GM12878 (cell line): ENCODE results near the gene PHPT1. TPM values are rescaled to one million over a fixed set of nuclear protein-coding genes. Genes with fewer than 3 reads are reported as not detected.

ENCODE experiments used
- ATAC-seq: fragments of 200-7000 bp; cut with Tn5 transposase; 3 replicates; pipeline ENCODE4 v1.9.1; 2020; ENCODE audit warnings: mild to moderate bottlenecking, moderate library complexity
- BruUV-seq: library from RNA; stranded (reverse); fragments of 400-500 nt; replicated peaks from 2 replicates; lab custom pipeline; 2021; lab: Mats Ljungman, UMichigan
- CTCF ChIA-PET: fragments of 300-600 bp; sonication (Branson Sonifier 250); formaldehyde crosslinking; extraction: SDS; loops from one replicate; lab custom pipeline; 2021; ENCODE audit warnings: inconsistent platforms; lab: Yijun Ruan, JAX
- POLR2A ChIA-PET: fragments of 350-600 bp; formaldehyde crosslinking; extraction: SDS; loops from one replicate; lab custom pipeline; 2021; ENCODE audit warnings: inconsistent platforms; lab: Charles Lee
- RAD21 ChIA-PET: fragments of 300-600 bp; sonication (Branson Sonifier 250); formaldehyde crosslinking; loops from one replicate; lab custom pipeline; 2023; ENCODE audit warnings: antibody characterized with exemption; ENCODE audit not compliant: unreplicated experiment; lab: Charles Lee
- SMC1A ChIA-PET: fragments of 300-600 bp; sonication (Branson Sonifier 250); formaldehyde crosslinking; loops from one replicate; lab custom pipeline; 2023; ENCODE audit not compliant: unreplicated experiment, uncharacterized antibody; lab: Charles Lee
- DNase-seq: peaks from one replicate; pipeline ENCODE4 v3.0.0-alpha.2; 2011; ENCODE audit warnings: low read depth, low spot score
- FAIRE-seq: peaks from 3 replicates; lab custom pipeline; 2011; peaks lifted over from hg19 to GRCh38; lab: Jason Lieb, UNC
- H2AFZ ChIP-seq: 2 replicates; pipeline ENCODE4 v1.6.0; 2011; ENCODE audit warnings: low read depth, low read length, control low read depth; ENCODE audit not compliant: control insufficient read depth
- H3K27ac ChIP-seq: 2 replicates; pipeline ENCODE4 v1.5.1; 2011; ENCODE audit warnings: control low read depth; ENCODE audit not compliant: control insufficient read depth, insufficient read depth
- H3K27me3 ChIP-seq, 2 experiments: replicated peaks in 1 of 2; 2 replicates each; pipeline versions ENCODE4 v1.6.0 to v1.6.1; 2011; ENCODE audit warnings: low read length in 1 of 2; ENCODE audit not compliant: control insufficient read depth in 2 of 2, insufficient read depth in 2 of 2
- H3K36me3 ChIP-seq, 2 experiments: 2 replicates each; pipeline ENCODE4 v1.5.1; 2011; ENCODE audit warnings: low read length in 1 of 2; ENCODE audit not compliant: control insufficient read depth in 2 of 2, insufficient read depth in 2 of 2
- H3K4me1 ChIP-seq: 2 replicates; pipeline ENCODE4 v1.6.1; 2011; ENCODE audit warnings: mild to moderate bottlenecking, low read length, moderate library complexity, mixed read lengths; ENCODE audit not compliant: control insufficient read depth, insufficient read depth
- H3K4me2 ChIP-seq: 2 replicates; pipeline ENCODE4 v1.6.0; 2011; ENCODE audit warnings: control low read depth; ENCODE audit not compliant: control insufficient read depth, insufficient read depth
- H3K4me3 ChIP-seq: fragments of 200-600 bp; sonication (generic); 2 replicates; pipeline ENCODE4 v1.5.1; 2016
- H3K79me2 ChIP-seq: 2 replicates; pipeline ENCODE4 v1.6.0; 2011; ENCODE audit warnings: low read length; ENCODE audit not compliant: control insufficient read depth, insufficient read depth
- H3K9ac ChIP-seq: 2 replicates; pipeline ENCODE4 v1.8.0; 2011; ENCODE audit warnings: low read length, control low read depth, mixed read lengths; ENCODE audit not compliant: control insufficient read depth, insufficient read depth
- H3K9me3 ChIP-seq: replicated peaks from 3 replicates; pipeline ENCODE4 v1.5.1; 2011; ENCODE audit warnings: mild to moderate bottlenecking, low read length; ENCODE audit not compliant: control insufficient read depth, insufficient read depth
- H4K20me1 ChIP-seq: 2 replicates; pipeline ENCODE4 v1.6.0; 2011; ENCODE audit not compliant: control insufficient read depth, insufficient read depth
- MEF2B ChIP-seq: fragments of 450-650 bp; IDR thresholded peaks from 2 replicates; pipeline ENCODE4 v1.6.1; 2018; ENCODE audit warnings: mild to moderate bottlenecking, moderate library complexity; ENCODE audit not compliant: partially characterized antibody, poor library complexity, severe bottlenecking
- MYB ChIP-seq: fragments of 150-350 bp; IDR thresholded peaks from 2 replicates; pipeline ENCODE4 v1.6.1; 2014; ENCODE audit warnings: mild to moderate bottlenecking, low read depth, low read length, borderline replicate concordance
- POLR2A ChIP-seq: IDR thresholded peaks from 2 replicates; pipeline ENCODE4 v1.6.1; 2011; ENCODE audit warnings: low read depth, mild to moderate bottlenecking, low read length
- SMC3 ChIP-seq: IDR thresholded peaks from 2 replicates; pipeline ENCODE4 v1.6.1; 2011; ENCODE audit warnings: low read length, improper control_type of control experiment, borderline replicate concordance
- TCF3 ChIP-seq: IDR thresholded peaks from 2 replicates; pipeline ENCODE4 v1.6.1; 2012; ENCODE audit warnings: low read depth, mild to moderate bottlenecking, low read length, borderline replicate concordance; ENCODE audit not compliant: insufficient read depth
- ZBTB11 ChIP-seq: fragments of 450-650 bp; formaldehyde crosslinking; IDR thresholded peaks from 2 replicates; pipeline ENCODE4 v1.5.0; 2022; ENCODE audit warnings: mild to moderate bottlenecking, missing genetic modification characterization
- WGBS: methylation state at CpG from one replicate; pipeline ENCODE4 v1.1.6; 2016; ENCODE audit warnings: low lambda C conversion rate; ENCODE audit not compliant: insufficient replicate concordance, insufficient coverage; ENCODE audit errors: missing lambda C conversion rate; 5-methylcytosine and 5-hydroxymethylcytosine counted together
- in situ Hi-C: fragments of 300-500 bp; cut with MboI; formaldehyde crosslinking; loops from 9 replicates; pipeline ENCODE4 v1.14.3; 2018; ENCODE audit warnings: mixed read lengths
- intact Hi-C: fragments of 100-400 bp; cut with micrococcal nuclease; formaldehyde crosslinking; loops from one replicate; pipeline ENCODE4 v1.14.2; 2022; ENCODE audit not compliant: unreplicated experiment
- polyA plus RNA-seq, 11 experiments: library from polyadenylated mRNA; depleted of rRNA in 4 of 11; unstranded in 6 of 11; stranded (reverse) in 5 of 11; fragments of >200 nt; fragmentation: Nextera tagmentation in 4 of 11; fragmentation: Illumina TruSeq in 1 of 11; extraction: Ambion mirVana in 4 of 11; extraction: Trizol in 1 of 11; gene quantifications; 1 replicate in 1 of 11; 2 replicates in 10 of 11; pipeline versions ENCODE4 v1.2.1 to v1.2.3, GENCODE V29; 2011 to 2016; ENCODE audit warnings: inconsistent platforms in 2 of 11, missing spikeins in 2 of 11, low read depth in 1 of 11
- total RNA-seq, 4 experiments: library from RNA; depleted of rRNA in 3 of 4; stranded (reverse); fragments of >200 nt in 3 of 4; fragmentation: Illumina TruSeq in 1 of 4; extraction: Trizol in 1 of 4; gene quantifications; 2 replicates each; pipeline versions ENCODE4 v1.2.1 to v1.2.3, GENCODE V29; 2013 to 2021

Gene PHPT1
- total and polyA plus RNA-seq, 10 of the 15 experiments (the other 5 are each of a cell fraction or from before 2014, with no cell fraction given): 56.2 to 323 (median 140) TPM

GRCh38 chr9:136857166-136857565 lies 8.0 kb downstream of the PHPT1 start (continued):
- TF ChIP-seq ZBTB11 (CRISPR knock-in tag) (no peak), MEF2B (no peak), MYB (no peak)

GRCh38 chr9:136857581-136858412 lies 8.6 kb downstream of the PHPT1 start:
- H3K27me3 ChIP-seq: no peaks in the 10 kb centered on the region
- intact Hi-C loops: no loop called here
- DNase-seq (no peak), FAIRE-seq (no peak), ATAC-seq (no peak)
- no peaks in the 10 kb centered on the region for H3K4me1 ChIP-seq
- peaks cover 0 to 8% of the 10 kb centered on the region in 2 experiments; a peak in 3 of 4 replicates for H3K36me3 ChIP-seq
- no peak overlapping the region for H3K4me2 ChIP-seq
- no peak overlapping the region for H3K27ac ChIP-seq
- no peak overlapping the region for H3K4me3 ChIP-seq
- H4K20me1 ChIP-seq: 0 out of 2 replicates have a peak, but pooled peaks cover 2% of the 10 kb centered on the region
- 85% methylated on average over 27 of the region's 29 CpGs for WGBS
- SMC1A ChIA-PET: no interaction called here
- H3K9ac ChIP-seq: no peak overlapping the region
- RAD21 ChIA-PET: interaction anchor here (0.6 kb wide), 1 partner anchor 21 kb away, joined by 3 read pairs; no protein-coding TSS in a partner anchor
- TF ChIP-seq POLR2A (peak; percentile 60), TCF3 (no peak), SMC3 (no peak)
- no peaks in the 10 kb centered on the region for H3K9me3 ChIP-seq
- no peaks in the 10 kb centered on the region for H3K79me2 ChIP-seq
- BruUV-seq: no TSS peak
- CTCF ChIA-PET: no interaction called here
- H2AFZ ChIP-seq: no peak overlapping the region
- in situ Hi-C loops: no loop called here
- POLR2A ChIA-PET: no interaction called here
